T-cell (primary cell): ENCODE data around the gene FKBP11. TPM values are rescaled to one million over a fixed set of nuclear protein-coding genes. Genes with fewer than 3 reads are reported as not detected.

Experiments used
- ATAC-seq, 4 experiments: fragments of 200-7000 bp in 3 of 4; fragments of 150-1000 bp in 1 of 4; cut with Tn5 transposase; replicated peaks in 1 of 4; 1 replicate in 3 of 4; 2 replicates in 1 of 4; pipeline ENCODE4 v1.10.0; 2021; ENCODE audit warnings: moderate library complexity in 3 of 4, mild to moderate bottlenecking in 2 of 4, moderate number of reproducible peaks in 1 of 4
- CTCF ChIA-PET, 2 donors: fragments of 300-600 bp; sonication (Branson Sonifier 250); formaldehyde crosslinking; loops; one replicate each; lab custom pipeline; 2022; ENCODE audit warnings: antibody characterized with exemption in 2 of 2; lab: Charles Lee
- POLR2A ChIA-PET, 2 donors: fragments of 300-600 bp; sonication (Branson Sonifier 250); formaldehyde crosslinking; loops; one replicate each; lab custom pipeline; 2022; ENCODE audit warnings: antibody characterized with exemption in 2 of 2; lab: Charles Lee
- DNase-seq, 35 experiments: peaks; one replicate each; pipeline versions ENCODE4 v3.0.0 to v3.0.0-alpha.2; 2013 to 2023
- H3K27ac ChIP-seq: one replicate; pipeline ENCODE4 v1.5.1; 2013; ENCODE audit warnings: low read length
- H3K27me3 ChIP-seq, 2 experiments: replicated peaks in 1 of 2; 1 replicate in 1 of 2; 2 replicates in 1 of 2; pipeline versions ENCODE4 v1.6.1 to v1.7.0; 2013; ENCODE audit warnings: low read length in 1 of 2, mixed read lengths in 1 of 2; ENCODE audit not compliant: control insufficient read depth in 2 of 2, insufficient read depth in 2 of 2; ENCODE audit errors: extremely low read depth in 1 of 2
- H3K36me3 ChIP-seq, 2 donors: 1 replicate in 1 of 2; 2 replicates in 1 of 2; pipeline versions ENCODE4 v1.6.1 to v1.7.0; 2013; ENCODE audit warnings: low read length in 1 of 2; ENCODE audit not compliant: control insufficient read depth in 2 of 2, insufficient read depth in 1 of 2; ENCODE audit errors: extremely low read depth in 1 of 2
- H3K4me1 ChIP-seq, 2 experiments: 1 replicate in 1 of 2; 2 replicates in 1 of 2; pipeline versions ENCODE4 v1.6.1 to v1.7.0; 2013; ENCODE audit warnings: low read length in 2 of 2, mixed read lengths in 1 of 2; ENCODE audit not compliant: insufficient read depth in 2 of 2, control insufficient read depth in 1 of 2; ENCODE audit errors: extremely low read depth in 1 of 2
- H3K4me3 ChIP-seq, 2 donors: 1 replicate in 1 of 2; 2 replicates in 1 of 2; pipeline versions ENCODE4 v1.5.1 to v1.7.0; 2013; ENCODE audit warnings: mild to moderate bottlenecking in 2 of 2, low read length in 1 of 2, moderate library complexity in 1 of 2; ENCODE audit not compliant: control insufficient read depth in 1 of 2; ENCODE audit errors: extremely low read depth in 1 of 2
- H3K9me3 ChIP-seq: 2 replicates; pipeline ENCODE4 v1.7.0; 2013
- H3K27ac Mint-ChIP-seq, 2 donors: one replicate each; pipeline ENCODE4 v1.8.0; 2020 to 2021; ENCODE audit warnings: mild to moderate bottlenecking in 2 of 2, mixed read lengths in 2 of 2
- H3K27me3 Mint-ChIP-seq, 2 donors: one replicate each; pipeline ENCODE4 v1.8.0; 2021 to 2022; ENCODE audit warnings: mixed read lengths in 2 of 2
- H3K36me3 Mint-ChIP-seq: one replicate; pipeline ENCODE4 v1.8.0; 2021; ENCODE audit warnings: mixed read lengths
- H3K4me1 Mint-ChIP-seq, 3 donors: one replicate each; pipeline ENCODE4 v1.8.0; 2020 to 2022; ENCODE audit warnings: mixed read lengths in 3 of 3, mild to moderate bottlenecking in 1 of 3
- H3K4me3 Mint-ChIP-seq, 3 donors: one replicate each; pipeline ENCODE4 v1.8.0; 2020 to 2022; ENCODE audit warnings: mild to moderate bottlenecking in 3 of 3, mixed read lengths in 3 of 3, moderate library complexity in 3 of 3
- H3K9me3 Mint-ChIP-seq, 3 donors: one replicate each; pipeline ENCODE4 v1.8.0; 2020 to 2022; ENCODE audit warnings: mixed read lengths in 3 of 3
- WGBS: methylation state at CpG from one replicate; pipeline ENCODE4 v1.1.5; 2013; ENCODE audit warnings: missing lambda C conversion rate; ENCODE audit not compliant: insufficient coverage; 5-methylcytosine and 5-hydroxymethylcytosine counted together
- total RNA-seq, 35 experiments: library from RNA in 6 of 35; stranded (reverse) in 6 of 35; fragments of 120-200 nt in 1 of 35; gene quantifications; one replicate each; pipeline versions ENCODE4 v1.2.1 to v1.2.4 and lab custom pipeline; 2013 to 2026

Gene FKBP11
- total RNA-seq, 5 donors from 2014 or later (not counting 1 experiment from before 2014, with no cell fraction given) = 55.6 to 83.0 (median 68.1) TPM

DNA sequence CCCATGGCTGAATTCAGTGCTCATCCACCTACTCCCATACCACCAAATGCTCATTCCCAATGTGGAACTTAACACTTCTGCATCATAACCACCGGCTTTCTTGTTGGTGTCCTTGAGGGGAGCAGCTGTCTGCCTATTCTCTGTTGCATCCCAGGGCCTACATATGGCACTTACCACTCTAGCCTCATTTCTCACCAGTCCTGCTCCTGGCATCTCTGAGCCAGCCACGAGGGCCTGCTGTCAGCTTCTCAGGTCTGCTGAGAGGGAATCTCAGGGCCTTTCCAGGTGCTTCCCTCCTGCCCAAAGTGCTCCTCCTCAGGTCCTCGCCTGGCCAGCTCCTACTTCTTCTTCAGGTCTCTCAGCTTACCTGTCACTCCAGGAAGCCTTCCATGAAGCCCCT, 35.6 kb downstream of the FKBP11 start:
- Mint-ChIP-seq H3K9me3 (no peaks in the 10 kb centered on the region), H3K4me1 (peaks cover 0 to 8% (median 7%) of the 10 kb centered on the region in 3 donors), H3K27ac (no peak overlapping the region), H3K4me3 (no peak overlapping the region), H3K27me3 (peaks cover 7 to 21% of the 10 kb centered on the region in 2 donors), H3K36me3 (no peaks in the 10 kb centered on the region)
- Histone ChIP-seq H3K4me3 (no peak overlapping the region), H3K4me1 (peaks cover 2 to 9% of the 10 kb centered on the region in 2 experiments), H3K36me3 (no peaks in the 10 kb centered on the region), H3K27me3 (peaks cover 2 to 33% of the 10 kb centered on the region in 2 experiments), H3K27ac (no peak overlapping the region), H3K9me3 (no peaks in the 10 kb centered on the region)
- ATAC-seq = no peak
- WGBS = 63% methylated on average over 3 of the region's 3 CpGs
- POLR2A ChIA-PET = no interaction called here
- CTCF ChIA-PET = interaction anchor here (0.6 to 4.3 kb wide), 7 partner anchors 23 to 98 kb away, joined by 3 to 62 read pairs (median 4); partner anchors contain the start of genes DDX23 (in 2 of the 2) and RND1 (in 1 of the 2)
- no peak for DNase-seq

GRCh38 chr12:48883305-48884161, 41.8 kb downstream of the FKBP11 start:
- Mint-ChIP-seq H3K4me3 (no peak overlapping the region), H3K27ac (peak overlapping the region in 1 of 2 donors; percentile 19), H3K36me3 (no peaks in the 10 kb centered on the region), H3K4me1 (no peaks in the 10 kb centered on the region), H3K27me3 (peaks cover 24 to 28% of the 10 kb centered on the region in 2 donors), H3K9me3 (no peaks in the 10 kb centered on the region)
- Histone ChIP-seq H3K4me3 (no peak overlapping the region), H3K27ac (no peak overlapping the region), H3K4me1 (no peaks in the 10 kb centered on the region), H3K9me3 (no peaks in the 10 kb centered on the region), H3K27me3 (peaks cover 0 to 29% of the 10 kb centered on the region in 2 experiments), H3K36me3 (no peaks in the 10 kb centered on the region)
- ATAC-seq = no peak
- DNase-seq = no peak
- 71% methylated on average over 8 of the region's 13 CpGs for WGBS
- ChIA-PET POLR2A (interaction anchor here in 1 of 2 donors (0.6 to 1.1 kb wide), 2 partner anchors 17 to 26 kb away, joined by 3 to 4 read pairs; no protein-coding TSS in a partner anchor), CTCF (no interaction called here)

- Histone ChIP-seq H3K36me3 (no peaks in the 10 kb centered on the region), H3K4me3 (no peak overlapping the region), H3K4me1 (no peaks in the 10 kb centered on the region), H3K9me3 (no peaks in the 10 kb centered on the region), H3K27me3 (peaks cover 0 to 29% of the 10 kb centered on the region in 2 experiments), H3K27ac (no peak overlapping the region)
- Mint-ChIP-seq H3K4me1 (no peaks in the 10 kb centered on the region), H3K4me3 (no peak overlapping the region), H3K36me3 (no peaks in the 10 kb centered on the region), H3K27ac (peak overlapping the region in 1 of 2 donors; percentile 19), H3K27me3 (peaks cover 24 to 29% of the 10 kb centered on the region in 2 donors), H3K9me3 (no peaks in the 10 kb centered on the region)
- ATAC-seq (no peak), DNase-seq (no peak)
- ChIA-PET POLR2A (interaction anchor here in 1 of 2 donors (0.6 kb wide), 1 partner anchor 26 kb away, joined by 4 read pairs; no protein-coding TSS in a partner anchor), CTCF (no interaction called here)
- no CpG with 5 or more reads among the region's 3 CpGs for WGBS
Measured at GRCh38 chr12:48882972-48883304, 42.4 kb downstream of the FKBP11 start.

- H3K27me3 Mint-ChIP-seq = peaks cover 24 to 29% of the 10 kb centered on the region in 2 donors
- CTCF ChIA-PET = no interaction called here
- no peak for ATAC-seq
- no peak overlapping the region for H3K4me3 ChIP-seq
- H3K27ac ChIP-seq = no peak overlapping the region
- H3K36me3 Mint-ChIP-seq = no peaks in the 10 kb centered on the region
- H3K4me3 Mint-ChIP-seq = no peak overlapping the region
- 31% methylated on average over 5 of the region's 10 CpGs for WGBS
- POLR2A ChIA-PET = no interaction called here
- no peaks in the 10 kb centered on the region for H3K9me3 ChIP-seq
- peaks cover 0 to 29% of the 10 kb centered on the region in 2 experiments for H3K27me3 ChIP-seq
- no peaks in the 10 kb centered on the region for H3K4me1 Mint-ChIP-seq
- no peaks in the 10 kb centered on the region for H3K4me1 ChIP-seq
- H3K36me3 ChIP-seq = no peaks in the 10 kb centered on the region
- DNase-seq = no peak
- no peaks in the 10 kb centered on the region for H3K9me3 Mint-ChIP-seq
- H3K27ac Mint-ChIP-seq = peak overlapping the region in 1 of 2 donors; percentile 23
Measured at GRCh38 chr12:48882315-48882687, 43.0 kb downstream of the FKBP11 start.

DNA sequence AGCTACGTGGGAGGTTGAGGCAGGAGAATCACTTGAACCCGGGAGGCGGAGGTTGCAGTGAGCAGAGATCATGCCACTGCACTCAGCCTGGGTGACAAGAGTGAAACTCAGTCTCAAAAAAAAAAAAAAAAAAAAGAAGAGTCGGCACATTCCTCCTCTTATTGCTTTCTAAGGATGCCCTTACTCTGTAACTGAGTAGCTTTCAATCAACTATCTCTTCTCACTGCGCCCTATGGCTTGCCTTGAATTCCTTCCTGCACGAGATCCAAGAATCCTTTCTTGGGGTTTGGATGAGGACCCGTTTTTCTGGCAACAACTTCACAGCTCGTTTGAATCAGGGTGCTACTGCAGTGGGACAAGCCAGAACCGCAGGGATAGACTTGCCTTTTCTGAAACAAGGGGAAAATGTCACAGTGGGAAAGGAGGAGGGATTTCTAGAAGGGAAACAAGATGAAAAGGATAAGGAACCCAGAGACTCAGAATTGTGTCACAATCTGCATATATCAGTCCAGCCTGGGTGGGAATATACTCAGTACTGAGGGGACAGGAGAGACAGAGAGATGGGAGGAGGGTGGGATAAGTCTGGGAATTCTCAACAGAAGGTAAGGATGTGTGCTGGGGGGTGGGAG, 43.5 kb downstream of the FKBP11 start:
- POLR2A ChIA-PET = interaction anchor here in 1 of 2 donors (0.5 kb wide), 1 partner anchor 28 kb away, joined by 7 read pairs; no protein-coding TSS in a partner anchor
- no peaks in the 10 kb centered on the region for H3K4me1 Mint-ChIP-seq
- H3K4me3 Mint-ChIP-seq = no peak overlapping the region
- Histone ChIP-seq H3K4me1 (no peaks in the 10 kb centered on the region), H3K9me3 (no peaks in the 10 kb centered on the region), H3K27ac (no peak overlapping the region), H3K27me3 (peaks cover 0 to 29% of the 10 kb centered on the region in 2 experiments), H3K4me3 (no peak overlapping the region), H3K36me3 (no peaks in the 10 kb centered on the region)
- no peaks in the 10 kb centered on the region for H3K36me3 Mint-ChIP-seq
- ATAC-seq = no peak
- CTCF ChIA-PET = interaction anchor here in 1 of 2 donors (1.0 kb wide), 1 partner anchor 9 kb away, joined by 11 read pairs; no protein-coding TSS in a partner anchor
- DNase-seq = no peak
- H3K27me3 Mint-ChIP-seq = peaks cover 24 to 29% of the 10 kb centered on the region in 2 donors
- no peak overlapping the region for H3K27ac Mint-ChIP-seq
- WGBS = 62% methylated on average over 5 of the region's 9 CpGs
- H3K9me3 Mint-ChIP-seq = no peaks in the 10 kb centered on the region

- peaks cover 0 to 29% of the 10 kb centered on the region in 2 experiments for H3K27me3 ChIP-seq
- Mint-ChIP-seq H3K9me3 (no peaks in the 10 kb centered on the region), H3K27me3 (peaks cover 24 to 29% of the 10 kb centered on the region in 2 donors), H3K27ac (no peak overlapping the region), H3K4me1 (no peaks in the 10 kb centered on the region), H3K36me3 (no peaks in the 10 kb centered on the region), H3K4me3 (no peak overlapping the region)
- no peak overlapping the region for H3K27ac ChIP-seq
- ATAC-seq (no peak), DNase-seq (no peak)
- no peaks in the 10 kb centered on the region for H3K36me3 ChIP-seq
- H3K4me3 ChIP-seq = no peak overlapping the region
- H3K9me3 ChIP-seq = no peaks in the 10 kb centered on the region
- 92% methylated on average over 7 of the region's 9 CpGs for whole genome bisulfite sequencing
- H3K4me1 ChIP-seq = no peaks in the 10 kb centered on the region
- CTCF ChIA-PET = interaction anchor here in 1 of 2 donors (0.6 kb wide), 1 partner anchor 22 kb away, joined by 5 read pairs; no protein-coding TSS in a partner anchor
- POLR2A ChIA-PET = interaction anchor here in 1 of 2 donors (1.1 kb wide), 1 partner anchor 15 kb away, joined by 3 read pairs; the partner anchor contains the start of gene RND1
Measured at GRCh38 chr12:48880647-48881046, 44.6 kb downstream of the FKBP11 start.
